Mucosa of descending colon (tissue), 3 donors: ENCODE measurements around the gene KIAA0232. TPM values are rescaled to one million over a fixed set of nuclear protein-coding genes. Genes with fewer than 3 reads are reported as not detected.
A peak's percentile ranks its signal among the peaks of the same experiment; 100 is the strongest.

ENCODE experiments used
- ATAC-seq: fragments of 200-7000 bp; cut with Tn5 transposase; one replicate; pipeline ENCODE4 v1.9.1; 2020; ENCODE audit warnings: mild to moderate bottlenecking, moderate library complexity
- DNase-seq, 3 donors: peaks; one replicate each; pipeline ENCODE4 v3.0.0-alpha.2; 2020
- H3K36me3 ChIP-seq: fragments of 200-600 bp; one replicate; pipeline ENCODE4 v1.8.0; 2021; ENCODE audit warnings: low read depth, mild to moderate bottlenecking
- H3K4me1 ChIP-seq: fragments of 200-600 bp; one replicate; pipeline ENCODE4 v1.8.0; 2021; ENCODE audit warnings: low read depth, mild to moderate bottlenecking
- H3K4me3 ChIP-seq: fragments of 200-600 bp; one replicate; pipeline ENCODE4 v1.8.0; 2021; ENCODE audit warnings: mild to moderate bottlenecking
- H3K9me3 ChIP-seq: fragments of 200-600 bp; one replicate; pipeline ENCODE4 v1.8.0; 2021; ENCODE audit warnings: mild to moderate bottlenecking
- intact Hi-C, 2 donors: fragments of 100-400 bp; cut with DNase I in 1 of 2; cut with micrococcal nuclease in 1 of 2; formaldehyde crosslinking; loops; one replicate each; pipeline versions ENCODE4 v1.11.0 to v1.11.1; 2022; cut with DNase I, micrococcal nuclease
- total RNA-seq, 3 donors: library from RNA; stranded (reverse); fragmentation: NEBNext Ultra II Directional in 2 of 3; extraction: Animal tissue kit (Norgen Biotek cat#: 25700) in 2 of 3; gene quantifications; one replicate each; pipeline versions ENCODE4 v1.2.1 to v1.2.4, GENCODE V29; 2021 to 2023
- TF ChIP-seq, protein P1 (sequence below): fragments of 200-600 bp; IDR thresholded peaks from one replicate; pipeline ENCODE4 v1.8.0; 2022; ENCODE audit warnings: antibody characterized with exemption, mild to moderate bottlenecking
- donor health status: DM: no; HTN: no; CAD: no; lungs with moderate emphysema.
- donor health status: DM: no; HTN: no; CAD: no.
- donor health status: DM: no; HTN: yes; CAD: no.

The KIAA0232 gene
- total RNA-seq, 3 donors from 2014 or later, result 31.5 to 47.4 (median 46.6) TPM

DNA sequence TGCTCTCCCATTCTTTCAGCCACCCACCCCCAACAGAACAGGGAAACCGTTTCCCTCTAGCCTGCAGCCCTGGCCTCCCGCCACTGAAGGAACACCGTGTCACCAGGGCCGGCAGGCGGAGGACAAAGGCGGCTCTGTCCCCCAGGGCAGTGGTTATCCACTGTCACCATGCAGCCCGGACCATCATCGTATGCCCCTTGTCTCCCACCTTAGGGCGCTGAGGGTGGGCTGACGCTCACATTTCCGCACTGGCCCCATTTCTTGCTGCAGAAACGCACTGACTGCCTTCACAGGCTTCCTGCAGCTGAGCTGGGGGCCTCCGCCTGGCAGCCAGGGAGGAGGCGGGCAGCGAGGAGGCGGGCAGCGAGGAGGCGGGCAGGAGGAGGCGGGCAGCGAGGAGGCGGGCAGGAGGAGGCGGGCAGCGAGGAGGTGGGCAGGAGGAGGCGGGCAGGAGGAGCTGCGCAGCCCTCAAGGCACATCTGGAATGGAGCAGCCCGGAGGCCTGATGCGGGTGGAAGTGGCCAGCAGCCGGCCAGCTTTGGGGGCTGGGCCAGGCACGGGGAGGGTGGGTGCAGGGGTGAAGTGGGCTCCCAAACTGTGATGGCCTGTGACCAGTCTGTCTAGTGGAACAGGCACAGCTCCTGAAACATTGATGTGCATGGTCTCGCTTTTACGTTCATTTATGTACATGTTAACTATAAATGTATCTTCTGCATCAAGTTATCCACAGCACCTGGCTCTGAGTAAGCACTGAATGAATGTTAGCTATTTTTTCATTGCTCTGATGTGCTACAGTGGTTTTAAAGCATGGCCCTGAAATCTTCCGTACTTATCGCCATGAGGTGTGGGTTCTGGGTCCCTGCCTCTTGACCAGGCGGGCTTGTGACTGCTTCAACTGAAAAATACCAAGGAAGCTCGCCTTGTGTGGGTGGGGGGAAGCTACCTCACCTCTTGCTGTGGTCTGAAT lies 20.6 kb upstream of the KIAA0232 start:
- ATAC-seq (no peak), DNase-seq (peak in 1 of 3 donors; percentile 24)
- TF ChIP-seq, protein P1, sequence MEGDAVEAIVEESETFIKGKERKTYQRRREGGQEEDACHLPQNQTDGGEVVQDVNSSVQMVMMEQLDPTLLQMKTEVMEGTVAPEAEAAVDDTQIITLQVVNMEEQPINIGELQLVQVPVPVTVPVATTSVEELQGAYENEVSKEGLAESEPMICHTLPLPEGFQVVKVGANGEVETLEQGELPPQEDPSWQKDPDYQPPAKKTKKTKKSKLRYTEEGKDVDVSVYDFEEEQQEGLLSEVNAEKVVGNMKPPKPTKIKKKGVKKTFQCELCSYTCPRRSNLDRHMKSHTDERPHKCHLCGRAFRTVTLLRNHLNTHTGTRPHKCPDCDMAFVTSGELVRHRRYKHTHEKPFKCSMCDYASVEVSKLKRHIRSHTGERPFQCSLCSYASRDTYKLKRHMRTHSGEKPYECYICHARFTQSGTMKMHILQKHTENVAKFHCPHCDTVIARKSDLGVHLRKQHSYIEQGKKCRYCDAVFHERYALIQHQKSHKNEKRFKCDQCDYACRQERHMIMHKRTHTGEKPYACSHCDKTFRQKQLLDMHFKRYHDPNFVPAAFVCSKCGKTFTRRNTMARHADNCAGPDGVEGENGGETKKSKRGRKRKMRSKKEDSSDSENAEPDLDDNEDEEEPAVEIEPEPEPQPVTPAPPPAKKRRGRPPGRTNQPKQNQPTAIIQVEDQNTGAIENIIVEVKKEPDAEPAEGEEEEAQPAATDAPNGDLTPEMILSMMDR, result no peak
- no peaks in the 10 kb centered on the region for H3K9me3 ChIP-seq
- H3K4me3 ChIP-seq, result no peak overlapping the region
- no peaks in the 10 kb centered on the region for H3K4me1 ChIP-seq
- intact Hi-C loops, result no loop called here
- H3K36me3 ChIP-seq, result no peaks in the 10 kb centered on the region

DNA sequence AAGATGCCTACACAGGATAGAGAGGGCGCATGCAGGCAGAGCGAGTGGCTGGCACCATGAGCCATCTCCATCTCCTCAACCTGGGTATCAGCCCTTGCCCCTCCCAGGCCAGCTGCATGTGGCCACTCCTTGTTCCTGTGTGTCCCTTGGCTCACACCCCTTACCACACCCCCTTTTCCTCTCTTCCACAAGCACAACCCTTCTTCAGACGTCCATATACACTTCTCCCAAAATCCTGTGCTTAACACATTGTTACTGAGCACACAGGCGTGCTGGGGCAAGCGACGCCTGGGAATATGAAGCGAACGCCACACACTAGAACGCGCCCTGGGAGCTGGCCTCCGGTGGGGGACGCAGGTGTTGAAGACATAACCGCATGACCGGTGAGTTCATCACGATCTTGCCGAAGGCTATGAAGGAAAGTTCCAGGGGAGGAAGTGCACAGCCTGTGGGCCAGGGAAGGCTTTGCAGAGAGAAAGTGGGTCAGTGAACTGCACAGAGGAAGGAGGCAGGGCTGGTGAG lies 19.1 kb upstream of the KIAA0232 start:
- peak; percentile 66 for ATAC-seq
- Histone ChIP-seq H3K4me1 (peaks cover 12% of the 10 kb centered on the region), H3K36me3 (no peaks in the 10 kb centered on the region), H3K4me3 (no peak overlapping the region), H3K9me3 (no peaks in the 10 kb centered on the region)
- intact Hi-C loops, result no loop called here
- TF ChIP-seq, protein P1, result no peak
- DNase-seq, result peak in 2 of 3 donors; percentile 53 to 60

GRCh38 chr4:6764976-6765620 lies 17.4 kb upstream of the KIAA0232 start:
- TF ChIP-seq, protein P1, result no peak
- no peak overlapping the region for H3K4me3 ChIP-seq
- intact Hi-C loops, result no loop called here
- peaks cover 29% of the 10 kb centered on the region for H3K4me1 ChIP-seq
- DNase-seq (peak in 1 of 3 donors; percentile 11), ATAC-seq (no peak)
- H3K9me3 ChIP-seq, result no peaks in the 10 kb centered on the region
- no peaks in the 10 kb centered on the region for H3K36me3 ChIP-seq

DNA sequence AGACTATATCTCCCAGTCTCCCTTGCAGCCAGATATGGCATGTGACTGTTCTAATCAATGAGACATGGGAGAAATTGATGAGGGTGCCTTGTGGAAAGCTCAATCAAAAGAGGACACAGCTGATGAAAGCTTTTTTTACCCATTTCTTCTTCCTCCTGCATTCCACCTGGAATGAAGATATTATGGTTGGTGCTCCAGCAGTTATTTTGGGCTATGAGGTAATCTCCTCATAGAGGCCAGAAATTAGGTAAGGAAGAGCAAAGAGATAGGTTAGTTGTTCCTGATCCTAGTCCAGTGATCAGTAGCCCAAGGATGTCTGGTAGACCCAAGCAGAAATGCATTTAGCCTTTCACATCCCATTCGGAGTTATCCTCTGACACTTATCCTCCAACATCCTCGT lies 16.8 kb upstream of the KIAA0232 start:
- Histone ChIP-seq H3K4me3 (no peak overlapping the region), H3K36me3 (no peaks in the 10 kb centered on the region), H3K4me1 (peaks cover 35% of the 10 kb centered on the region), H3K9me3 (no peaks in the 10 kb centered on the region)
- ATAC-seq, result no peak
- TF ChIP-seq, protein P1, result no peak
- intact Hi-C loops, result no loop called here
- DNase-seq, result no peak

GRCh38 chr4:6767386-6767747 lies 15.2 kb upstream of the KIAA0232 start:
- intact Hi-C loops, result no loop called here
- TF ChIP-seq, protein P1, result no peak
- H3K4me3 ChIP-seq, result no peak overlapping the region
- H3K4me1 ChIP-seq, result peaks cover 39% of the 10 kb centered on the region
- H3K9me3 ChIP-seq, result no peaks in the 10 kb centered on the region
- no peaks in the 10 kb centered on the region for H3K36me3 ChIP-seq
- DNase-seq (peak in 1 of 3 donors; percentile 67), ATAC-seq (peak; percentile 47)
